ENCODE data around the gene KCNB1.
"Not testable (repeated sequence)": the region's sequence is repeated elsewhere in the genome, so short reads cannot be mapped to it uniquely, and the experiment has no call there.

The KCNB1 gene

GRCh38 chr20:49319208-49319809, 163.2 kb downstream of the KCNB1 start:
- DNase-seq (ENCODE audit: low read depth): no peak

- DNase-seq (ENCODE audit: low read depth): no peak
Measured at GRCh38 chr20:49318430-49319207, 163.8 kb downstream of the KCNB1 start.

- DNase-seq (ENCODE audit: low read depth): no peak
Measured at GRCh38 chr20:49318091-49318429, 164.4 kb downstream of the KCNB1 start.

GRCh38 chr20:49316704-49317103, 165.8 kb downstream of the KCNB1 start:
- DNase-seq (ENCODE audit: low read depth): no peak

GRCh38 chr20:49315580-49315979, 166.9 kb downstream of the KCNB1 start:
- DNase-seq (ENCODE audit: low read depth): no peak

- DNase-seq (ENCODE audit: low read depth): not testable (repeated sequence)
Measured at GRCh38 chr20:49314052-49314451, 168.4 kb downstream of the KCNB1 start.
